ENCODE results near the gene TPPP. TPM values are rescaled to one million over a fixed set of nuclear protein-coding genes. Genes with fewer than 3 reads are reported as not detected.

The TPPP gene
- total and polyA plus RNA-seq, 2 of the 13 experiments (the other 11 are each of a cell fraction or from before 2014, with no cell fraction given), result 0.07 TPM; not detected in 1

GRCh38 chr5:611731-612486, 81.2 kb downstream of the TPPP start, which contains the start of gene CEP72 (continued):
- no peak for TF ChIP-seq HNF1A (IDR thresholded peaks at IDR 0.05; ENCODE audit: low read depth)
- no peak for TF ChIP-seq HNF1A (CRISPR knock-in tag; IDR thresholded peaks at IDR 0.05; ENCODE audit: borderline replicate concordance)
- no peak for TF ChIP-seq RNF219 (CRISPR knock-in tag; IDR thresholded peaks at IDR 0.05)
- TF ChIP-seq SALL1 (CRISPR knock-in tag; IDR thresholded peaks at IDR 0.05), result no peak
- no peak for TF ChIP-seq ZC3H4 (CRISPR knock-in tag; IDR thresholded peaks at IDR 0.05; ENCODE audit: borderline replicate concordance)
- TF ChIP-seq TFDP1 (CRISPR knock-in tag; IDR thresholded peaks at IDR 0.05; ENCODE audit: borderline replicate concordance), result peak; percentile 84
- no peak for TF ChIP-seq ZNF720 (CRISPR knock-in tag; IDR thresholded peaks at IDR 0.05)
- no peak for TF ChIP-seq ZNF263 (CRISPR knock-in tag; IDR thresholded peaks at IDR 0.05)
- TF ChIP-seq CCAR2 (optimal IDR thresholded peaks at IDR 0.05; ENCODE audit: low read depth, low read length), result no peak
- peak; percentile 60; the same call in 1 of the 2 replicates for TF ChIP-seq SP4 (CRISPR knock-in tag; IDR thresholded peaks at IDR 0.05)
- TF ChIP-seq THAP9 (CRISPR knock-in tag; IDR thresholded peaks at IDR 0.05; ENCODE audit: borderline replicate concordance), result no peak
- peak; percentile 79 for TF ChIP-seq TFDP2 (CRISPR knock-in tag; IDR thresholded peaks at IDR 0.05)
- no peak for TF ChIP-seq ZNF607 (CRISPR knock-in tag; IDR thresholded peaks at IDR 0.05; ENCODE audit: borderline replicate concordance)
- TF ChIP-seq STAT5B (CRISPR knock-in tag; IDR thresholded peaks at IDR 0.05), result no peak

Data from HepG2 (cell line).